H1 (cell line): ENCODE data around the gene ANKRD11. TPM values are rescaled to one million over a fixed set of nuclear protein-coding genes. Genes with fewer than 3 reads are reported as not detected.

Experiments used
- CEBPB ChIP-seq: IDR thresholded peaks from 2 replicates; pipeline ENCODE4 v1.6.1; 2012; ENCODE audit warnings: low read depth, low read length
- CHD1 ChIP-seq: IDR thresholded peaks from 2 replicates; pipeline ENCODE4 v1.6.1; 2012; ENCODE audit warnings: low read depth, low read length, improper control_type of control experiment
- EZH2 ChIP-seq: fragments of 200-600 bp; sonication (generic); IDR thresholded peaks from 2 replicates; pipeline ENCODE4 v1.7.1; 2012; ENCODE audit warnings: low read depth, mild to moderate bottlenecking, moderate library complexity, low read length, inconsistent platforms; ENCODE audit not compliant: severe bottlenecking
- KDM5A ChIP-seq: fragments of 200-600 bp; IDR thresholded peaks from 2 replicates; pipeline ENCODE4 v1.7.1; 2012; ENCODE audit warnings: mild to moderate bottlenecking, low read length, inconsistent platforms, mixed read lengths
- polyA plus RNA-seq, 7 experiments: library from polyadenylated mRNA; depleted of rRNA in 3 of 7; stranded (reverse) in 5 of 7; unstranded in 2 of 7; fragments of >200 nt in 5 of 7; fragments of 200-250 nt in 2 of 7; gene quantifications; 1 replicate in 5 of 7; 2 replicates in 1 of 7; 4 replicates in 1 of 7; pipeline versions ENCODE4 v1.2.1 to v1.2.3, GENCODE V29; 2011 to 2013; ENCODE audit warnings: missing spikeins in 2 of 7, mixed read lengths in 2 of 7
- total RNA-seq: library from RNA; stranded (reverse); fragmentation: NEBNext Ultra II Directional; extraction: Animal tissue kit (Norgen Biotek cat#: 25700); gene quantifications from 2 replicates; pipeline ENCODE4 v1.2.1, GENCODE V29; 2021
- TF ChIP-seq, protein P1 (sequence below): IDR thresholded peaks from 2 replicates; pipeline ENCODE4 v1.6.1; 2011; ENCODE audit warnings: low read depth, mild to moderate bottlenecking, low read length; ENCODE audit not compliant: insufficient read depth

The ANKRD11 gene
- total and polyA plus RNA-seq, 2 of the 8 experiments (the other 6 are each of a cell fraction or from before 2014, with no cell fraction given), result 46.5 to 142 TPM

DNA sequence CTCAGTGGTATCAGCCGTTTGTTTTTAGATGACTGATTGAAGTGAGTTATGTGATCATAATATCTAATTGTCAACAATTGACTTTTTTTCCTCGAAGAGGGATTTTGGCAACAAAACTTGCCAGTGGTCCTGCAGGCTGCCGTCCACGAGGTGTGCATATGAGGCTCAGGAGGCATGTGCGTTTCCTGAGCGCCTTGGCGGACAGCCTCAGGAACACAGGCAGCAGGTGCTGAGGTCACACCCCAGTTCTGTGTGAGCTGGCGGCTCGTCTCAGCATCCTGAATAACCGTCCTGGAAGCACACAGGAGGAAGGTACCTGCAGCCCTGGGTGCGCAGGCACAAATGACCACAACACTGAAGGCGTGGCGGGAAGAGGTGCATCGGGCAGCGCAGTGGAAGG lies 29.5 kb upstream of the ANKRD11 start (continued):
- TF ChIP-seq, protein P1, sequence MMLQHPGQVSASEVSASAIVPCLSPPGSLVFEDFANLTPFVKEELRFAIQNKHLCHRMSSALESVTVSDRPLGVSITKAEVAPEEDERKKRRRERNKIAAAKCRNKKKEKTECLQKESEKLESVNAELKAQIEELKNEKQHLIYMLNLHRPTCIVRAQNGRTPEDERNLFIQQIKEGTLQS, result no peak
- TF ChIP-seq EZH2, result no peak
- no peak for TF ChIP-seq KDM5A
- no peak for TF ChIP-seq CEBPB
- TF ChIP-seq CHD1, result no peak
